HCT116 (cell line): ENCODE results near the gene SMARCA4.

ENCODE experiments used
- CTCF ChIP-seq, 3 experiments: fragments of 200-600 bp in 1 of 3; sonication (generic) in 1 of 3; IDR thresholded peaks in 2 of 3; conservative IDR thresholded peaks in 1 of 3; 2 replicates each; pipeline ENCODE4 v1.5.1; 2012 to 2017; ENCODE audit warnings: low read depth in 2 of 3, low read length in 2 of 3, antibody characterized with exemption in 1 of 3, borderline replicate concordance in 1 of 3, control low read depth in 1 of 3, mild to moderate bottlenecking in 1 of 3, mixed read lengths in 1 of 3, mixed run types in 1 of 3, moderate library complexity in 1 of 3; ENCODE audit not compliant: insufficient read depth in 1 of 3
- ELF1 ChIP-seq: IDR thresholded peaks from 2 replicates; pipeline ENCODE4 v1.6.1; 2012; ENCODE audit warnings: low read depth, borderline replicate concordance
- EZH2 ChIP-seq: fragments of 200-600 bp; sonication (generic); IDR thresholded peaks from 2 replicates; pipeline ENCODE4 v1.6.1; 2017; ENCODE audit warnings: antibody characterized with exemption, mixed run types
- POLR2A ChIP-seq: IDR thresholded peaks from 2 replicates; pipeline ENCODE4 v1.7.0; 2011; ENCODE audit warnings: borderline replicate concordance; ENCODE audit not compliant: insufficient read depth, insufficient read length; ENCODE audit errors: extremely low read depth
- POLR2AphosphoS5 ChIP-seq: IDR thresholded peaks from 2 replicates; pipeline ENCODE4 v1.6.1; 2011; ENCODE audit warnings: mild to moderate bottlenecking, low read depth, low read length, moderate library complexity
- TCF7L2 ChIP-seq: IDR thresholded peaks from 2 replicates; pipeline ENCODE4 v1.7.0; 2011; ENCODE audit warnings: borderline replicate concordance, inconsistent platforms; ENCODE audit not compliant: insufficient read depth, insufficient read length; ENCODE audit errors: extremely low read depth
- YY1 ChIP-seq: IDR thresholded peaks from 2 replicates; pipeline ENCODE4 v1.6.1; 2011; ENCODE audit warnings: low read length, low read depth, moderate library complexity, mild to moderate bottlenecking; ENCODE audit not compliant: insufficient replicate concordance; ENCODE audit errors: extremely low read depth

GRCh38 chr19:10929402-10929794, 31.4 kb upstream of the SMARCA4 start:
- no peak for TF ChIP-seq TCF7L2
- no peak for TF ChIP-seq CTCF (IDR thresholded peaks at IDR 0.05 in 2 of 3, conservative IDR thresholded peaks at IDR 0.05 in 1 of 3; ENCODE audit: borderline replicate concordance in 1 of 3, insufficient read depth in 1 of 3, low read depth in 2 of 3, low read length in 2 of 3)
- TF ChIP-seq POLR2A: no peak
- no peak for TF ChIP-seq POLR2AphosphoS5
- TF ChIP-seq EZH2: no peak
- TF ChIP-seq YY1: no peak
- no peak for TF ChIP-seq ELF1
